Measurements from ENCODE around the gene TUBGCP3.

TUBGCP3 gene

DNA sequence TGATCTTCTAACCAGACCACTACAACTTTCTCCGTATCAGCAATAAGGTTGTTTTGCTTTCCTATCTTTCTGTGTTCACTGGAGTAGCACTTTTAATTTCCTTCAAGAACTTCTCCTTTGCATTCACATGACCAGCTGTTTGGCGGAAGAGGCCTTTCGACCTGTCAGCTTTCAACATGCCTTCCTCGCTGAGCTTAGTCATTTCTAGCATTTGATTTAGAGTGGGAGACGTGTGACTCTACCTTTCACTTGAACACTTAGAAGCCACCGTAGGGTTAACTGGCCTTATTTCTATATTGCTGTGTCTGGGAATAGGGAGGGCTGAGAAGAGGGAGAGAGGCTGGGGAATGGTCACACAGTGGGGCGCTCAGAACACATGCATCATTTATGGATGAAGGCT, 104.7 kb downstream of the TUBGCP3 start:
- no peak for DNase-seq (ENCODE audit: low read depth in 2 of 2)

DNA sequence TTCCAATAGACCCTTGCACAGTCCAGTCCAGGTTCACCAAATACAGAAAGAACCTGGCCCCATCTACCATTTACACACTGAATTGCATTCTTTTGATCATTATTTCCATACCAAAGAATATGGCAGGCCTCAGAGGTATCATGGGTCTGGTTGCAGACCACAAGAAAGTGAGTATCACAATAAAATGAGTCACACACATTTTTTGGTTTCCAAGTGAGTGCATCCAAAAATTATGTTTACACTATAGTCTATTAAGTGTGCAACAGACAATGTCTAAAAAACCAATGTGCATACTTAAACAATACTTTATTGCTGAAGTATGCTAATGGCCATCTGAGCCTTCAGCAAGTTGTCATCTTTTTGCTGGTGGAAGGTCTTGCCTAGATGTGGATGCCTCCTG, 106.5 kb downstream of the TUBGCP3 start:
- peak in 1 of 2 experiments; percentile 2 for DNase-seq (ENCODE audit: low read depth in 2 of 2)

DNA sequence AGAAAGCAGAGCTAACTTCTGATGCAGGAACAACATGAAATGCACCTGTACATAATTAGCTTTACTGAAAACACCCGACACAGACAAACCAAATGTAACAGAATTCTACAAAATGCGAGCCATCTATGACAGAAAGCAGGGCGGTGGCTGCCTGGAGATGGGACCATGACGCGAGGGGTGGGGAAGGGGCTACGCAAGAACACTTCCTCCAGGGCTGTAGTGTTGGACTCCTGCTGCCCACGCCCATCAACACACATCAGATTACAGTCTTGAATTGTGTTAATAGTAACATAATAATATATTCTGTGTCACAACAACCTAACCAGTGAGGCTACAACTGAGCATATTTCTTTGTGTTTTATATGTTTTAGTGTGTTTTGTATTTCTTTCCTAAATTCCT, 108.6 kb downstream of the TUBGCP3 start:
- no peak for DNase-seq (ENCODE audit: low read depth in 2 of 2)

DNA sequence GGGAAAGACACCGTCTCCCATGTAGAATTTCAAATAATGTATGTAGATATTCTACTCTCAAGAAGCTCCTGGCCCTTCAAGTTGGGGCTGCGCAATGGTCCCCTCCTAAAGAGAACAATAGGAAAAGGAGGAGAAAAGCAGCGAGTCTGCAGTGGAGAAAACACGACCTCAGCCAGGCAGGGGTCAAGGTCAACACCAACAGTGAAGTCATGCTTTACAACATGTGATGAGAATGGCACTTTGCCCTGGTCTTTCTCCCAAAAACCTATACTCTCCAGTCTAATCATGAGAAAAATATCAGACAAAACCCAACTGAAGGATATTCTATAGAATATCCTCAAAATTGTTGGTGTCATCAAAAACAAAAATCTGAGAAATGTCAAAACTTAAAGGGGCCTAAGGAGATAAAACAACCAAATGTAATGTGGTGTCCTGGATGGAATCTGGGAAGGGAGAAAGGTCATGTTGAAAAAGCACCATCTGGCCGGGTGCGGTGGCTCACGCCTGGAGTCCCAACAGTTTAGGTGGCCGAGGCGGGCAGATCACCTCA, 110.8 kb downstream of the TUBGCP3 start:
- DNase-seq (ENCODE audit: low read depth in 2 of 2), result no peak

DNA sequence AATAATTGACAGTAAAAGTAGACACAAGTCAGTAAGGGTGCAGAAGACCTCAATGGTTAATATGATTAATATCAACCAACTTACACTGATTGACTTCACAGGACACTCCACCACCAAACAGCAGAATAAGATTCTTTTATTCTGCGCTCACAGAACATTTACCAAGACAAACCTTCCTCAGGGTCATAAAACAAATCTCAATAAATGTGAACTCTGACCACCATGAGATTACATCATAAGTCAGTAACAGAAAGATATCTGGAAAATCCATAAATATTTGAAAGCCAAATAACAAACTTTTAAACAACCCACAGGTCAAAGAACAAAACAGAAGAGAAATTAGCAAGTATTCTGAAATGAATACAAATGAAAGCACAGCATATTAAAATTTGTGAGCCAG, 112.1 kb downstream of the TUBGCP3 start:
- no peak for DNase-seq (ENCODE audit: low read depth in 2 of 2)

DNA sequence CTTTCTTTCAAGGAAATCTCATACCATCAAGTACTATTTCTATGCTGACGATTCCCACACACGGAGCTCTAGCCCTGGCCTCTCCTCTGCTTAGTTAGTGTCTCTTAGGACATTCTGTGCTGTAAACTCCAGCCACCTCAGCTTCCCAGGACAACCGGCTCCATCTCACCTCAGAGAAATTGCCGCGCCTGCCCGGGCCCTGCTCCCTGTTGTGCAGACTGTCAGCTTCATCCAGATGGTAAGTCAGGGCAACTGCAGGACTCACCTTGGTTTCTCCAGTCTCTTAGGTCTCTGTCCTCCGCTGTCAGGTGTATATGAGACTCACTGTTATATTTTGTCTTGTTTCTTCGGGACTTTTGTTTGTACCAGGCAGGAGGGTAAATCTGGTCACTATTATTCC, 113.1 kb downstream of the TUBGCP3 start:
- DNase-seq (ENCODE audit: low read depth in 2 of 2), result no peak

DNA sequence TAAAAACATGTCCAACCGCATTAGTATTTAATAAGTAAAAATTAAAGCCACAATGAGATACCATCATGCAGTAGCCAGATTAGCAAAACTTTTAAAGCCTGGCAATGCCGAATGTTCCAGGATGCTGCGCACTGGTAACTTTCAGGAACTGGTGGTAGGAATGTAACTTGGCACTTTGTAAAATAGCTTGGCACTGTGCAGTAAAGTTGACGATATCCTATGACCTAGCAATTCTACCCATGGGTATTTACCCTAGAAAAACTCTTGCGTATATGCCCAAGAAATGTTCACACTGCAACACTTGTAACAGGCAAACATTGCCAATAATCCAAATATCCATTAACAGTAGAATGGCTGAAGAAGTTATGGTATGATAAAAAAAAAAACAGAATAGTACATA, 114.1 kb downstream of the TUBGCP3 start:
- no peak for DNase-seq (ENCODE audit: low read depth in 2 of 2)

DNA sequence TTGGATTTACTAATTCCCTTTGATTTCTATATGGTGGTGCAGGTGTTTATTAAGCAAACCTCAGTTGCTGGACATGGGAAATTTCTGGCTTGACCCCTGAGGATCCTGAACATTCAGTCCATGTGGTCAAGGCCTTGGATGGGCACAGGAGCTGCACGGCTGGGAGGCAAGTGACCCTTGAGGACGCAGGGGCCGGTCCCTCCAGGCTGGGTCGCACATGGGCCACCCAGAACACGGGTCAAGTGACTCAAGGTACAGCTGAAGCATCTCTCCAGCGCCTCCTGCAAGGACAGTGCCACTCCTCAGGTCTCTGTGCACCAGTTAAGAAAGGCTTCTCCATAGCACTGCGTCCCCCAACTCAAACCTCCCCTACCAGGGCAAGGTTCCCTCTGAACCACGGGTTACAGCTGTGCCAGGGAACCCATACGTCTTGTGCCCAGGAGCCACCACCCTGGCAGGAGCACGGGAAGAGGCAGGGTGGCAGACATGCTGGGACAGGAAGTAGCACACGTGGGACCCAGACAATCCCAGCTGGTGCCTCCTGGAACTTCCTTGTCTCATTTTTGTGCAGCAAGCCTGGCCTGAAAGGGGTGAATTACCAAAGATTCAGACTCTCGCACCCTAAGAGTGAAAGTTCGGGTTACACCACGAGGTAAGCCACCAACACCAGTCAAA, 118.7 kb downstream of the TUBGCP3 start:
- no peak for DNase-seq (ENCODE audit: low read depth in 2 of 2)

DNA sequence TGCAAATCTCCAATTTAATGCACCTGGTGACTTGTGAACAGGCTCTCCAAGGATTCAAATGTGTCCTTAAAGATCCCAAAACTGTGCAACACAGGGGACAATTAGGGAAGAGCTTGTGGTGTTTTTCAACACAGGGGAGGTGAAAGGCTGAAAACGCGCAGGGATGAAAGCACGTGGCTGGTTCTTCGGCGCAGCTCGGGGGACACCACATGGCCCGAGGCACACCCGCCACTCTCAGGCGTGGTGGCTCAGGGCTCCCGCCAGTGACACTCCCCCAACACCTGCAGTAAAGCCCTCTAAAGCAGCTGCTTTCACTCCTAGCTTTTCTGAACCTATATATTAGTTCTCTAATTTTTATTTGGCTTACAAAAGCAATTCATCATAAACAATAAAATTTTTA, 119.9 kb downstream of the TUBGCP3 start:
- no peak for DNase-seq (ENCODE audit: low read depth in 2 of 2)

DNA sequence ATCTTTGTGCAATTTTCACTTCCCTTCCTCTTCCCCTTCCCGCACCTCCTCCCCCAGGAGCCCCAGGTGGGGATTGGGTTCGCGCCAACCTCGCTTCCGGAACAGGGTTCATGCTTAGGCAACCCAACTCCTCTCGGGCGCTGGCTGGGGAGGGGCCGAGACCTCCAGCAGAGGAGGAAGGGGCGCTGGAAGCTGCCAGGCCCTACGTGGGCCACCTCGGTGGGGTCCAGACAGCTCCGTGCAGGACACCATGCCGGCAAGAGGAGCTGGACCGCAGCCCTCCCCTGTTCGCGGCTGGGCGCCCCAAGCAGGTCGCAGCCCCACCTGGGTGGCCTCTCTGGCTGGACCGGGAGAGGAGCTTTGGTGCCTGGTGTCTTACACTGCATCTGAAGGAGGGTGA, 120.7 kb downstream of the TUBGCP3 start:
- DNase-seq (ENCODE audit: low read depth in 2 of 2), result no peak

DNA sequence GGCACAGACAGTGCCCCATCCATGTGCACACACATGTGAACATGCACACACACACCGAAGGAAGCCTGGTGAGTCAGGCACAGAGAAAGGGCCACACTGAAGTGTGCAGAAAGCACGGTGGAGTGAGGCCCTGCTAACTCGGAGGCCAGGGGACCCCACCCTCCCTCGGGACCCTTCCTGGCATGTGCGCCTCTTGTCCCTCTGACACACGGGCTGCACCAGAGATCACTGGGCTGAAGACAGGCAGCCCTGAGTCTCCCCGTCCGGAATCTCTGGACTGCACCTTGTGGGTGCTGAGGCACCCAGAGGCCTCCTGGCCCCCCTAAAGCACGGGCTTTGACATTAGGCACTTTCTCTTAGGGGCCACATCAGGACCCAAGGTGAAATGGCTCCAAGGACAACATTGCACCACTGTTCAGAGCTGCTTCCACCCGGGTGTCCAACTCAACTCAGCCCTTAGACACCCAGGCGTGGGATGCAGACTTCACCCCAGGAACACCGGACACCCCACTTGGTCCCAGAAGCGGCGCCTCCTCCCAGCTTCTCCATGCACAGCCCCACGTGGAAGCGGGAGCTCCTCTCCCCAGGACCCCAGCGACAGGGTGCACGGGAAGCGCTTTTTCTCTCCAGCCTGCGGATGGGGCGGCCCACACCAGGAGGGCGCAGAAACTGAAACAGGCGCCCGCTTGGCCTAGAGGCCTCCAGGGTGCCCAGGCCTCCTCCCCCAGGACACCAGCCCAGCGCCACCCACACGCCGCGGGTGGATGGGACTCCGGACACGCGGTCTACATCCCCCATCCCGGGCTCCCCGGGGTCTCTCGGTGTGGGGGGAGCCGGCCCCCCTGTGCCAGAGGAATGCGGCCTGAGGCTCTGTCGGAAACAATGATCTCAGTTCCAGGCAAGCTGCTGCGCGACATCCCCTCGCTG, 121.6 kb downstream of the TUBGCP3 start:
- no peak for DNase-seq (ENCODE audit: low read depth in 2 of 2)

DNA sequence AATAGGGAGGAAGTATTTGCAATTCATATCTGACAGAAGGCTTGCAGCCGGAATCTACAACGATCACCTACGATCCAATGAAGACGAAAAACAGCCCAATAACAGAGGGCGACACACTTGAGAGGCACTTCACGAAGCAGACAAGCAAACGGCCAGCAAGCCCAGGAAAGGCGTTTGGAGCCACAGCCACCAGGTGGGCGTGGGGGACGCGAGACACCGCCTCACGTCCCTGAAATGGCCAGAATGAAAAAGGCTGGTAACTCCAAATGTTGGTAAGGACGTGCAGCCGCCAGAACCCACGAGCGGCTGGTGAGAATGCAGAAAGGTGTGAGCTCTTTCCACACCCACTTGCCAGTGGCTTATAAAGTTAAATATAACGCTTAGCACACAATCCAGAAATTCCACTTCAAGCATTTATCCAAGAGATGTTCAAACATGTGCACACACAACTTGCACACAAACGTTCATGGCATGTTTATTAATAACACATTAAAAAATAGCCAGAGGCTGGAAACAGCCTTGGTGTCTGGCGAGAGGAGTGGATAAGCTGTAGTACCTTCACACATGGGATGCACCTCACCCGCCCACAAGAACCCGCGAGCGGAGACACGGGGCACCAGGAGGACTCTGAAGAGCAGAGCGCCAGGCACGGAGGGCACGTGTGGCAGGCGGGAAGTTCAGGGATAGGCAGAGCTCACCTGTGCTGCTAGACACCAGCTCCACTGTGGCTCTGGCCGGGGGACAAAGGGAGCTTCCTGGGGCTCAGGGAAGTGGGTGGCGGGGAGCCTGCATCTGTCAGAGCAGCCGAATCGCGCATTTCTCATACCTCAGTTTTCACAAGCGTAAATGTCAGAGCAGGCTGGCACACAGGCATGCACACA, 122.5 kb downstream of the TUBGCP3 start:
- DNase-seq (ENCODE audit: low read depth in 2 of 2), result no peak

DNA sequence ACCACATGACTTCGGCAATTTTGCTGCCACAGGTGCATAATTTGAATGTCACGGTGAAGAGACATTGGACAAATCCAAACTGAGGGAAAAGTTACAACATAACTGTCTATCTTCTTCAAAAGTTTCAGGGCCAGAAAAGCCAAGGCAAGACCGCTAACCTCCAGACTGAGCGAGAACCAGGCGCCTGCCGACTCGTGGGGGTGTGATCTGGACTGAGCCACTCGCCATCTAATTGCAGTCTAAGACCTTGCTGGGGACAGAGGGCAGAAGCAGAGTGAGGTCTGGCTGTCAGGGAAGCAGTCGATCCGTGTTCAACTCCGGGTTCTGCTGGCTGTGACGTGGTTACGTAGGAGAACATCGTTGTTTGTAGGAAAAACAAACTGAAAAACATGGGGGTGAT, 123.2 kb downstream of the TUBGCP3 start:
- DNase-seq (ENCODE audit: low read depth in 2 of 2), result no peak

DNA sequence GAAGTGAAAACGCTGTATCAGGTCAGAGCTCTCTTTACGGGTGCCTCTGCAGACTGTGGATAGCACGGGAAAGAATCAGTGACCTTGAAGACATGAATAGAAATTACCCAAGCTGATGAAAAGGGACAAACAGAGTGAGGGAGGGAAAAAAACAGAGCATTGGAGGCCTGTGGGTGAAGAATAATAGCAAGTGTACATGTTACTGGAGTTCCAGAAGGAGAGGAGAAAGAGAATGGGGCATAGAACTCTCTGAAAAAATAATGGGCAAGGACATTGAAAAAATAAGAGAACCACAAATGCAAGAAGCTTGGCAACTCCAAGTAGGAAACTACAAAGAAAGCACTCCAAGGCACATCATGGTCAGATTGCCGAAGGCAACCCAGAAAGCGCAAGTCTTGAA, 125.5 kb downstream of the TUBGCP3 start:
- no peak for DNase-seq (ENCODE audit: low read depth in 2 of 2)

DNA sequence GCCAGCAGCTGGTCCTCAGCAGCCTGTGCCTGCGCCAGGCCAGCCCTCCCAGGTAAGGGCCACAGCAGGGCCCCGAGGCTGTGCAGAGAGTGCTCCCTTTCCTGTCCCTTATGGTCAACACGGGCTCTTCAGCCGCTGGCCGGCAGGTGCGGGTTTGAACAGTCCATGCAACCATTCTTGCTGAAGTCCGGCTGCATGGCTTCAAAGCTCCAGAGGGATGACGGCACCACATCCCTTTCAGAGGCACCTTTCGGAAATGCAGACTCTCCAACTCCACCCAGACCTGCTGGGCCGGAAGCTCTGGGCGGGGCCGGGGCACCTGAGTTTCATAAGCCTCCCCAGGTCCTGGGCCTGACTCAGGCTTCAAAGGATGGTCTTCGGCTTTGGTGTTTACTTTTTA, 130.5 kb downstream of the TUBGCP3 start:
- no peak for DNase-seq (ENCODE audit: low read depth in 2 of 2)

DNA sequence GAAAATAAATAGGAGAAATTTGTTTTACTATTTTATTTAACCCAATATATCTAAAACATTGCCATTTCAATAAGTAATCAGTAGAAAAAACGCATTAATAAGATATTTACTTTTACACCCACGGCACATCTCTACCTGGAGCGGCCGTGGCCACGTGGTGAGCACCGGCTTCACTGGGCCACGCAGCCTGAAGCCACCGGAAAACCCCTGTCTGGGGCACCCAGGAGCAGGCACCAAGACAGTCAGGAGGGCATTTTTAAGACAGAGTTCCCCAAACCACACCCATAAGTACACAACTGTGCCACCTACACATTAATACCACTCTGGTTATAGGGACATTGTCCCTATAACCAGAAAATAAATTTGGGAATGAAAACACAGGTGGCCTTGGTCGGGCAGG, 130.9 kb downstream of the TUBGCP3 start:
- DNase-seq (ENCODE audit: low read depth in 2 of 2), result no peak

DNA sequence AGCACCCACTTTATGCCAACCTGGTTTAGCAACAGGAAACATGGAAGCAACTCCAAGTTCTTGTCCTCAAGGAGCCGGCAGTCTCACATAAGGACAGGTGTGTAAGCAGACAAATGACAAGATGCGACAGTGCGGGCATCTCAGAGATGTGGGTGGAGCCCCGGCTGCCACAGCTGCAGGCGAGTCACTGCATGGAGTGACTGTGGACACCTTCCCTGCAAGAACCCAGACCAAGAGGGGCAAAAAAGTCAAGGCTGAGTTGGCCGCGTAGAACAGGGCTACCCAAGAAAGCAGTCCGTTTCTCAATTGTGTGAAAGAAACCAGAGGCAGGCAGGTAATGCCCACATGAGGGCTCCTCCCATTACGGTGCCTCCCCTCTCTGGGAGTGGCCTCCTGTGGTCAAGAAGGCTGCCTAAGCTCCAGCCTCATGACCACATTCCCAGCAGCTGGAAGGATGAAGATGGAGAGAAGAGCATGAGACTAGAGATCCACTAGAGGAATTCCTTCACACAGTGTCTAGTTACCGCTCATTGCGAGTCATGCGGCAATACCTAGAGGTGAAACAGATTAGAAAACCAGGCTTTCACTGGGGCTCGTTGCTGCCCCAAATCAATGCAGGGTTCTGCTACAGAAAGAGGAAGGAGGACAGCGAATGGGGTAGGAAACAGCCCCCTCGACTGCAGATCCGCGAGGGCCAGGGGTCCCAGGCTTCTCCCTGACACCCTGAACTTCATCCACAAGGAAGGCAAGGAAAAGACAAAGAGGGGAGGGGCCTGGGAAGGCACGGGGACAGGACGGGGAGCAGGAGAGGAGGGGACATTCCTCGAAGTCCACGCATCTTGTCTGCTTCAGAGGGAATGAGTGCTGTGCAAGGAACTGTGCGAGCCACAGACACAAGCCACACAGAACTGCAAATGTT, 131.6 kb downstream of the TUBGCP3 start:
- no peak for DNase-seq (ENCODE audit: low read depth in 2 of 2)

DNA sequence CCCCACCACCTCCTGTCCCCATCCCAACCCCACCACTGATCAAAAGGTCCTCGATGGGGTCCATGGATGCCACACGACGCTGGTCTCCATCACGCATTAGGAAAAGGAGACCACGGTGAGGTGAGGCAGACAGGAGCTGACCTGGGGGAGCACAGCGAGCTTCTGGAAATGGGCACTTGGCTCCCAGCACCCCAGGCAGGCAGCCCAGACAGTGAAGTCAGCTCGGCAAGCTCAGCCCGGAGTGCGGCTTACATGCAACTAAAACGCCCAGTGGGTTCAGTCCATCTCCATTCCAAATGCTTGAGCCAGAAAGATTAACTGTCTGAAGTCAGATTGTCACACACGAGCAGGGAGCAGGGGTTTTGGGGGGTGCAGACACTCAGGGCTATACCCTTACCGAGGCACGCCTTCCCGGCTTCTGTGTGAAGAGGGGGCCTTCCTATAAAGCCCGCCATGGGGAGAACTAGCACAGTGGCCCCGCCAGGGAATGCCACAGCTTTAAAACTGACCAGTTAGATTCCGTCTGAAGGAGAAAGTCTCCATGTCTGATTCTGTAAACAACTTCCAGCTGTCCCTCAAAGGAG, 132.4 kb downstream of the TUBGCP3 start:
- no peak for DNase-seq (ENCODE audit: low read depth in 2 of 2)

DNA sequence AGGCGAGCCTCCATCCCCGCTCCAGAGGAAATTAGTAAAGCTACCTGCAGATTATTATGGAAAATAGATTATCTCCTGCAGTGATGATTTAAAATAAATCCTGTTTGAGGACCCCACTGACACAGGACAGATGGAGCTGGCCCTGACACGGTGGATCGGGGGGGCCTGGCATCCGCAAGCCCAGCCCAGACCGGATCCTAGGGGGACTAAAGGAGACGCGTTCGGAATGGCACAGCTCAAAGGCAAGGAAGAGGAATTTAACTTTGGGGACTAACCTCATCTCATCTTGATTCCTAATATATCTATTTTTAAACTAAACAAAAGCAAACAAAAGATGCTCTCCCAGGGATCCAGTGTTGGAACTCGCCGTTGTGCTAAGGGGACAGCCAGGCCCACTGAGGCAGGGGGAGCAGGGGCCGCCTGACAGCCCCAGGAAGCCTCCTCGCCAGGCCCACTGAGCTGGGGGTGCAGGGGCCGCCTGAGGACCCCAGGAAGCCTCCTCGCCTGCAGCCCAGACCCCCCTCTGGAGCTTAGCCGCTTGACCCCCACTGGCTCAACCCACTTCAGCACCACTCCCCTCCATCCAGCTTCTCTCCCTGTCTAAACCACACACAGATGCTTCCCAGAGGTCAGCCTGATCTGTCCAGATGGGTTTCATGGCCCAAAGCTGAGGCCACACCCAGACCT, 133.2 kb downstream of the TUBGCP3 start:
- DNase-seq (ENCODE audit: low read depth in 2 of 2), result no peak
